Fibroblast of lung (primary cell): ENCODE measurements around the gene SURF2. TPM values are rescaled to one million over a fixed set of nuclear protein-coding genes. Genes with fewer than 3 reads are reported as not detected.
"Not testable (repeated sequence)": the region's sequence is repeated elsewhere in the genome, so short reads cannot be mapped to it uniquely, and the experiment has no call there.

Source experiments
- DNase-seq, 2 donors: peaks; one replicate each; pipeline versions ENCODE4 v3.0.0 to v3.0.0-alpha.2; 2010; ENCODE audit warnings: low read depth in 2 of 2
- H2AFZ ChIP-seq: 2 replicates; pipeline ENCODE4 v1.5.1; 2012; ENCODE audit warnings: low read length, control low read depth, inconsistent platforms
- H3K27ac ChIP-seq: 2 replicates; pipeline ENCODE4 v1.5.1; 2011; ENCODE audit warnings: low read length, control low read depth; ENCODE audit not compliant: insufficient read depth
- H3K27me3 ChIP-seq: 2 replicates; pipeline ENCODE4 v1.5.1; 2011; ENCODE audit warnings: mild to moderate bottlenecking, low read length; ENCODE audit not compliant: control insufficient read depth, insufficient read depth
- H3K36me3 ChIP-seq: 2 replicates; pipeline ENCODE4 v1.5.1; 2011; ENCODE audit warnings: low read length; ENCODE audit not compliant: control insufficient read depth, insufficient read depth
- H3K4me1 ChIP-seq: 2 replicates; pipeline ENCODE4 v1.5.1; 2011; ENCODE audit warnings: low read length; ENCODE audit not compliant: control insufficient read depth, insufficient read depth; ENCODE audit errors: extremely low read depth
- H3K4me2 ChIP-seq: 2 replicates; pipeline ENCODE4 v1.5.1; 2011; ENCODE audit warnings: low read length, control low read depth; ENCODE audit not compliant: insufficient read depth; ENCODE audit errors: extremely low read depth
- H3K4me3 ChIP-seq, 4 experiments: fragments of 200-600 bp in 1 of 4; sonication (generic) in 1 of 4; replicated peaks in 1 of 4; 2 replicates each; pipeline ENCODE4 v1.5.1; 2011 to 2016; ENCODE audit warnings: low read length in 4 of 4, low read depth in 3 of 4, mild to moderate bottlenecking in 3 of 4, control low read depth in 2 of 4, inconsistent platforms in 1 of 4, mixed read lengths in 1 of 4; ENCODE audit not compliant: insufficient read depth in 1 of 4; ENCODE audit errors: control extremely low read depth in 1 of 4
- H3K79me2 ChIP-seq: 2 replicates; pipeline ENCODE4 v1.5.1; 2012; ENCODE audit warnings: mild to moderate bottlenecking, low read length, inconsistent platforms; ENCODE audit not compliant: control insufficient read depth, insufficient read depth
- H3K9ac ChIP-seq: 2 replicates; pipeline ENCODE4 v1.5.1; 2011; ENCODE audit warnings: mild to moderate bottlenecking, low read length, control low read depth; ENCODE audit not compliant: insufficient read depth
- H3K9me3 ChIP-seq: 2 replicates; pipeline ENCODE4 v1.5.1; 2012; ENCODE audit warnings: low read depth, low read length; ENCODE audit not compliant: control insufficient read depth, insufficient read depth
- H4K20me1 ChIP-seq: 2 replicates; pipeline ENCODE4 v1.5.1; 2011; ENCODE audit warnings: low read length; ENCODE audit not compliant: control insufficient read depth, insufficient read depth; ENCODE audit errors: extremely low read depth
- CTCF ChIP-seq, 2 donors: IDR thresholded peaks in 1 of 2; conservative IDR thresholded peaks in 1 of 2; 1 replicate in 1 of 2; 2 replicates in 1 of 2; pipeline ENCODE4 v1.5.1; 2011 to 2012; ENCODE audit warnings: low read length in 2 of 2, control low read depth in 1 of 2, inconsistent platforms in 1 of 2, low read depth in 1 of 2, mild to moderate bottlenecking in 1 of 2
- EZH2 ChIP-seq: IDR thresholded peaks from 2 replicates; pipeline ENCODE4 v1.5.1; 2012; ENCODE audit warnings: low read length, control low read depth, mild to moderate bottlenecking; ENCODE audit errors: missing control alignments
- polyA plus RNA-seq, 2 donors: library from polyadenylated mRNA; depleted of rRNA in 1 of 2; stranded (reverse) in 1 of 2; unstranded in 1 of 2; fragments of >200 nt; gene quantifications; 2 replicates each; pipeline ENCODE4 v1.2.1, GENCODE V29; 2011 to 2012; ENCODE audit warnings: missing spikeins in 1 of 2
- total RNA-seq: library from RNA; depleted of rRNA; stranded (reverse); fragments of >200 nt; gene quantifications from 2 replicates; pipeline ENCODE4 v1.2.1, GENCODE V29; 2014

SURF2 gene
- total and polyA plus RNA-seq, 2 donors (not counting 1 experiment from before 2014, with no cell fraction given) = 11.2 to 13.9 TPM

GRCh38 chr9:133389025-133389557 is 32.7 kb downstream of the SURF2 start:
- Histone ChIP-seq H3K79me2 (no peaks in the 10 kb centered on the region), H3K9me3 (no peaks in the 10 kb centered on the region), H3K4me1 (no peaks in the 10 kb centered on the region), H3K9ac (no peak overlapping the region), H3K4me3 (no peak overlapping the region), H4K20me1 (no peaks in the 10 kb centered on the region), H3K27me3 (peaks cover 4% of the 10 kb centered on the region), H2AFZ (no peak overlapping the region), H3K27ac (no peak overlapping the region), H3K36me3 (no peaks in the 10 kb centered on the region), H3K4me2 (no peak overlapping the region)
- TF ChIP-seq CTCF (conservative IDR thresholded peaks at IDR 0.05 in 1 of 2, IDR thresholded peaks at IDR 0.05 in 1 of 2; ENCODE audit: low read depth in 1 of 2, low read length in 2 of 2) (no peak), EZH2 (no peak)
- no peak for DNase-seq

GRCh38 chr9:133389562-133389961 is 33.2 kb downstream of the SURF2 start:
- Histone ChIP-seq H3K4me2 (no peak overlapping the region), H3K79me2 (no peaks in the 10 kb centered on the region), H3K9me3 (no peaks in the 10 kb centered on the region), H2AFZ (no peak overlapping the region), H3K27ac (no peak overlapping the region), H3K4me1 (no peaks in the 10 kb centered on the region), H3K4me3 (no peak overlapping the region), H3K27me3 (peaks cover 4% of the 10 kb centered on the region), H3K36me3 (no peaks in the 10 kb centered on the region), H3K9ac (no peak overlapping the region), H4K20me1 (no peaks in the 10 kb centered on the region)
- TF ChIP-seq EZH2 (no peak), CTCF (conservative IDR thresholded peaks at IDR 0.05 in 1 of 2, IDR thresholded peaks at IDR 0.05 in 1 of 2; ENCODE audit: low read depth in 1 of 2, low read length in 2 of 2) (no peak)
- DNase-seq = no peak

- Histone ChIP-seq H3K27me3 (peaks cover 6% of the 10 kb centered on the region), H3K4me3 (no peak overlapping the region), H3K4me1 (no peaks in the 10 kb centered on the region), H2AFZ (no peak overlapping the region), H3K9me3 (no peaks in the 10 kb centered on the region), H3K9ac (no peak overlapping the region), H3K27ac (no peak overlapping the region), H4K20me1 (no peaks in the 10 kb centered on the region), H3K4me2 (no peak overlapping the region), H3K36me3 (no peaks in the 10 kb centered on the region), H3K79me2 (no peaks in the 10 kb centered on the region)
- TF ChIP-seq CTCF (conservative IDR thresholded peaks at IDR 0.05 in 1 of 2, IDR thresholded peaks at IDR 0.05 in 1 of 2; ENCODE audit: low read depth in 1 of 2, low read length in 2 of 2) (no peak), EZH2 (no peak)
- DNase-seq = no peak
Observed at GRCh38 chr9:133390713-133391112, 34.4 kb downstream of the SURF2 start.

GRCh38 chr9:133391449-133391848 is 35.1 kb downstream of the SURF2 start:
- H3K36me3 ChIP-seq, H3K79me2 ChIP-seq, H4K20me1 ChIP-seq, H3K9ac ChIP-seq, H3K4me2 ChIP-seq, H3K27ac ChIP-seq, H2AFZ ChIP-seq, H3K27me3 ChIP-seq, H3K9me3 ChIP-seq, DNase-seq, H3K4me1 ChIP-seq, H3K4me3 ChIP-seq: not testable (repeated sequence)

GRCh38 chr9:133392308-133392707 is 36.0 kb downstream of the SURF2 start:
- DNase-seq, H3K27ac ChIP-seq, H4K20me1 ChIP-seq, H3K36me3 ChIP-seq, H3K27me3 ChIP-seq, H3K4me2 ChIP-seq, H3K9ac ChIP-seq, H3K4me1 ChIP-seq, H2AFZ ChIP-seq, H3K79me2 ChIP-seq, H3K9me3 ChIP-seq, H3K4me3 ChIP-seq: not testable (repeated sequence)
